Measurements from ENCODE around the gene ELN. TPM values are rescaled to one million over a fixed set of nuclear protein-coding genes. Genes with fewer than 3 reads are reported as not detected.

ELN gene
- total RNA-seq, 3 donors from 2014 or later, result 0.08 to 0.15 TPM; not detected in 1

- ATAC-seq, result no peak
- Mint-ChIP-seq H3K4me3 (no peak overlapping the region), H3K9me3 (no peaks in the 10 kb centered on the region), H3K27me3 (ENCODE audit: low read depth) (peaks cover 3% of the 10 kb centered on the region), H3K36me3 (ENCODE audit: insufficient read depth) (no peaks in the 10 kb centered on the region), H3K4me1 (ENCODE audit: low read depth) (no peaks in the 10 kb centered on the region)
- no peak for DNase-seq
Measured at GRCh38 chr7:74051629-74052410, 23.8 kb downstream of the ELN start.

GRCh38 chr7:74052628-74053027, 24.7 kb downstream of the ELN start:
- H3K9me3 Mint-ChIP-seq, result no peaks in the 10 kb centered on the region
- no peaks in the 10 kb centered on the region for H3K4me1 Mint-ChIP-seq (ENCODE audit: low read depth)
- H3K27me3 Mint-ChIP-seq (ENCODE audit: low read depth), result peaks cover 3% of the 10 kb centered on the region
- DNase-seq, result no peak
- ATAC-seq, result no peak
- H3K4me3 Mint-ChIP-seq, result no peak overlapping the region
- H3K36me3 Mint-ChIP-seq (ENCODE audit: insufficient read depth), result no peaks in the 10 kb centered on the region

GRCh38 chr7:74053589-74054186, 25.7 kb downstream of the ELN start:
- Mint-ChIP-seq H3K36me3 (ENCODE audit: insufficient read depth) (no peaks in the 10 kb centered on the region), H3K4me1 (ENCODE audit: low read depth) (no peaks in the 10 kb centered on the region), H3K4me3 (no peak overlapping the region), H3K9me3 (no peaks in the 10 kb centered on the region), H3K27me3 (ENCODE audit: low read depth) (peaks cover 11% of the 10 kb centered on the region)
- no peak for ATAC-seq
- no peak for DNase-seq

GRCh38 chr7:74056096-74056915, 28.3 kb downstream of the ELN start:
- Mint-ChIP-seq H3K9me3 (no peaks in the 10 kb centered on the region), H3K4me1 (ENCODE audit: low read depth) (no peaks in the 10 kb centered on the region), H3K36me3 (ENCODE audit: insufficient read depth) (no peaks in the 10 kb centered on the region), H3K4me3 (no peak overlapping the region), H3K27me3 (ENCODE audit: low read depth) (peaks cover 11% of the 10 kb centered on the region)
- no peak for DNase-seq
- no peak for ATAC-seq

- Mint-ChIP-seq H3K4me3 (no peak overlapping the region), H3K36me3 (ENCODE audit: insufficient read depth) (no peaks in the 10 kb centered on the region), H3K27me3 (ENCODE audit: low read depth) (peaks cover 11% of the 10 kb centered on the region), H3K4me1 (ENCODE audit: low read depth) (peaks cover 5% of the 10 kb centered on the region), H3K9me3 (no peaks in the 10 kb centered on the region)
- DNase-seq, result no peak
- ATAC-seq, result no peak
Measured at GRCh38 chr7:74057216-74057925, 29.4 kb downstream of the ELN start.

GRCh38 chr7:74057987-74058386, 30.0 kb downstream of the ELN start:
- Mint-ChIP-seq H3K4me1 (ENCODE audit: low read depth) (peaks cover 5% of the 10 kb centered on the region), H3K9me3 (no peaks in the 10 kb centered on the region), H3K4me3 (no peak overlapping the region), H3K27me3 (ENCODE audit: low read depth) (peaks cover 11% of the 10 kb centered on the region), H3K36me3 (ENCODE audit: insufficient read depth) (no peaks in the 10 kb centered on the region)
- DNase-seq (no peak), ATAC-seq (no peak)

- no peak for ATAC-seq
- H3K4me3 Mint-ChIP-seq, result no peak overlapping the region
- H3K4me1 Mint-ChIP-seq (ENCODE audit: low read depth), result peaks cover 5% of the 10 kb centered on the region
- no peaks in the 10 kb centered on the region for H3K36me3 Mint-ChIP-seq (ENCODE audit: insufficient read depth)
- no peak for DNase-seq
- H3K9me3 Mint-ChIP-seq, result no peaks in the 10 kb centered on the region
- H3K27me3 Mint-ChIP-seq (ENCODE audit: low read depth), result peaks cover 11% of the 10 kb centered on the region
Measured at GRCh38 chr7:74058486-74058885, 30.5 kb downstream of the ELN start.

- DNase-seq, result no peak
- Mint-ChIP-seq H3K4me1 (ENCODE audit: low read depth) (peaks cover 5% of the 10 kb centered on the region), H3K4me3 (no peak overlapping the region), H3K9me3 (no peaks in the 10 kb centered on the region), H3K27me3 (ENCODE audit: low read depth) (peaks cover 9% of the 10 kb centered on the region), H3K36me3 (ENCODE audit: insufficient read depth) (no peaks in the 10 kb centered on the region)
- ATAC-seq, result no peak
Measured at GRCh38 chr7:74059037-74059436, 31.1 kb downstream of the ELN start.

GRCh38 chr7:74059681-74060588, 32.0 kb downstream of the ELN start:
- no peaks in the 10 kb centered on the region for H3K9me3 Mint-ChIP-seq
- DNase-seq, result no peak
- peaks cover 5% of the 10 kb centered on the region for H3K4me1 Mint-ChIP-seq (ENCODE audit: low read depth)
- no peak overlapping the region for H3K4me3 Mint-ChIP-seq
- ATAC-seq, result no peak
- H3K27me3 Mint-ChIP-seq (ENCODE audit: low read depth), result peaks cover 8% of the 10 kb centered on the region
- no peaks in the 10 kb centered on the region for H3K36me3 Mint-ChIP-seq (ENCODE audit: insufficient read depth)

GRCh38 chr7:74061840-74062539, 34.0 kb downstream of the ELN start:
- ATAC-seq (peak; percentile 82 to 98), DNase-seq (peak; percentile 57)
- peaks cover 8% of the 10 kb centered on the region for H3K27me3 Mint-ChIP-seq (ENCODE audit: low read depth)
- H3K9me3 Mint-ChIP-seq, result no peaks in the 10 kb centered on the region
- peak overlapping the region; percentile 62 for H3K4me3 Mint-ChIP-seq
- peaks cover 5% of the 10 kb centered on the region for H3K4me1 Mint-ChIP-seq (ENCODE audit: low read depth)
- H3K36me3 Mint-ChIP-seq (ENCODE audit: insufficient read depth), result no peaks in the 10 kb centered on the region

GRCh38 chr7:74063223-74063641, 35.3 kb downstream of the ELN start:
- DNase-seq, result no peak
- Mint-ChIP-seq H3K27me3 (ENCODE audit: low read depth) (peaks cover 4% of the 10 kb centered on the region), H3K9me3 (no peaks in the 10 kb centered on the region), H3K4me3 (no peak overlapping the region), H3K4me1 (ENCODE audit: low read depth) (peaks cover 5% of the 10 kb centered on the region), H3K36me3 (ENCODE audit: insufficient read depth) (no peaks in the 10 kb centered on the region)
- ATAC-seq, result no peak

GRCh38 chr7:74063646-74064045, 35.7 kb downstream of the ELN start:
- Mint-ChIP-seq H3K27me3 (ENCODE audit: low read depth) (peaks cover under 1% of the 10 kb centered on the region), H3K4me3 (no peak overlapping the region), H3K4me1 (ENCODE audit: low read depth) (peaks cover 5% of the 10 kb centered on the region), H3K9me3 (no peaks in the 10 kb centered on the region), H3K36me3 (ENCODE audit: insufficient read depth) (no peaks in the 10 kb centered on the region)
- DNase-seq (no peak), ATAC-seq (no peak)

- Mint-ChIP-seq H3K9me3 (no peaks in the 10 kb centered on the region), H3K4me1 (ENCODE audit: low read depth) (peaks cover 5% of the 10 kb centered on the region), H3K4me3 (no peak overlapping the region), H3K27me3 (ENCODE audit: low read depth) (no peaks in the 10 kb centered on the region), H3K36me3 (ENCODE audit: insufficient read depth) (no peaks in the 10 kb centered on the region)
- DNase-seq (no peak), ATAC-seq (no peak)
Measured at GRCh38 chr7:74064696-74065095, 36.7 kb downstream of the ELN start.

Measured in activated T-cell treated with anti-CD3 and anti-CD28 coated beads, Interleukin-2, amount 50 U/mL, for 4 hours (primary cell).